ENCODE data around the gene RPH3AL.

Gene RPH3AL

GRCh38 chr17:291587-291986 is 61.0 kb downstream of the RPH3AL start:
- no peak for TF ChIP-seq CTCF (IDR thresholded peaks at IDR 0.05; ENCODE audit: extremely low read depth, missing control alignments)
- DNase-seq (ENCODE audit: low spot score) = no peak

GRCh38 chr17:290626-291025 is 62.0 kb downstream of the RPH3AL start:
- DNase-seq (ENCODE audit: low spot score) = no peak
- TF ChIP-seq CTCF (IDR thresholded peaks at IDR 0.05; ENCODE audit: extremely low read depth, missing control alignments) = no peak

GRCh38 chr17:290121-290521 is 62.5 kb downstream of the RPH3AL start:
- no peak for TF ChIP-seq CTCF (IDR thresholded peaks at IDR 0.05; ENCODE audit: extremely low read depth, missing control alignments)
- no peak for DNase-seq (ENCODE audit: low spot score)

- no peak for TF ChIP-seq CTCF (IDR thresholded peaks at IDR 0.05; ENCODE audit: extremely low read depth, missing control alignments)
- DNase-seq (ENCODE audit: low spot score) = no peak
These were observed 63.2 kb downstream of the RPH3AL start for GRCh38 chr17:289409-289808.

GRCh38 chr17:288802-289356 is 63.7 kb downstream of the RPH3AL start:
- no peak for TF ChIP-seq CTCF (IDR thresholded peaks at IDR 0.05; ENCODE audit: extremely low read depth, missing control alignments)
- no peak for DNase-seq (ENCODE audit: low spot score)

- no peak for DNase-seq (ENCODE audit: low spot score)
- no peak for TF ChIP-seq CTCF (IDR thresholded peaks at IDR 0.05; ENCODE audit: extremely low read depth, missing control alignments)
These were observed 66.0 kb downstream of the RPH3AL start for GRCh38 chr17:286571-286970.

GRCh38 chr17:285751-286422 is 66.7 kb downstream of the RPH3AL start:
- no peak for TF ChIP-seq CTCF (IDR thresholded peaks at IDR 0.05; ENCODE audit: extremely low read depth, missing control alignments)
- DNase-seq (ENCODE audit: low spot score) = no peak

Data from GM20000 (cell line).